HG02763 (cell line): ENCODE results near the gene GRIN2A.

ENCODE experiments used
- ATAC-seq: cut with Tn5 transposase; IDR thresholded peaks from one replicate; pipeline ENCODE4 v1.9.1; 2021; ENCODE audit warnings: mild to moderate bottlenecking, moderate library complexity; ENCODE audit not compliant: unreplicated experiment

Gene GRIN2A

GRCh38 chr16:9706217-9706836 lies 475.9 kb downstream of the GRIN2A start:
- no peak for ATAC-seq

DNA sequence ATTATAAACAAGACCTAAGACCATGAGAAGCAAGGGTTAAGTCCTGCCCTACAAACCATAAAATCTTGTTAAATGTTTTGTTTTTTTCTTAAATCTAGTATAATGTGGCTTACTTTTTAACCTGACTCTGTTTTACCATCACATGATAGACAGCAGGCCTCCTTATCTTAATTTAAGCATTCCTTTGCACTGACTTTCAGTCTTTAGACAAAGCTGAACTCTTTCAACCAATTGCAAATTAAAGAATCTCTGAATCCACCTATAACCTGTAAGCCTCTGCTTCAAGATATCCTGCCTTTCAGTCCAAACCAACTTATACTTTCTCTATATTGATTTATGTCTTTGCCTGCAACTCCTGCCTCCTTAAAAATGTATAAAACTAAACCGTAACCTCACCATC lies 478.5 kb downstream of the GRIN2A start:
- ATAC-seq, result no peak
